ENCODE results near the gene TGM4.

The TGM4 gene

GRCh38 chr3:44950275-44950734, 75.9 kb downstream of the TGM4 start:
- in situ Hi-C loops (cut with MboI; ENCODE audit: low sequenced_read_pairs), result no loop called here

GRCh38 chr3:44952689-44953088, 78.3 kb downstream of the TGM4 start:
- in situ Hi-C loops (cut with MboI; ENCODE audit: low sequenced_read_pairs), result no loop called here

GRCh38 chr3:44954304-44954703, 79.9 kb downstream of the TGM4 start:
- in situ Hi-C loops (cut with MboI; ENCODE audit: low sequenced_read_pairs), result no loop called here

- in situ Hi-C loops (cut with MboI; ENCODE audit: low sequenced_read_pairs), result no loop called here
Measured at GRCh38 chr3:44954962-44955361, 80.6 kb downstream of the TGM4 start.

GRCh38 chr3:44955917-44956316, 81.5 kb downstream of the TGM4 start:
- in situ Hi-C loops (cut with MboI; ENCODE audit: low sequenced_read_pairs), result no loop called here

- in situ Hi-C loops (cut with MboI; ENCODE audit: low sequenced_read_pairs), result no loop called here
Measured at GRCh38 chr3:44957986-44958385, 83.6 kb downstream of the TGM4 start.

GRCh38 chr3:44958386-44958785, 84.0 kb downstream of the TGM4 start:
- in situ Hi-C loops (cut with MboI; ENCODE audit: low sequenced_read_pairs), result no loop called here

- in situ Hi-C loops (cut with MboI; ENCODE audit: low sequenced_read_pairs), result no loop called here
Measured at GRCh38 chr3:44960387-44961026, 86.1 kb downstream of the TGM4 start.

- in situ Hi-C loops (cut with MboI; ENCODE audit: low sequenced_read_pairs), result no loop called here
Measured at GRCh38 chr3:44961888-44962287, 87.5 kb downstream of the TGM4 start.

GRCh38 chr3:44962621-44963393, 88.4 kb downstream of the TGM4 start:
- in situ Hi-C loops (cut with MboI; ENCODE audit: low sequenced_read_pairs), result no loop called here

GRCh38 chr3:44963571-44964325, 89.3 kb downstream of the TGM4 start:
- in situ Hi-C loops (cut with MboI; ENCODE audit: low sequenced_read_pairs), result no loop called here
